Heart left ventricle (tissue), 13 donors: ENCODE data around the gene SLC10A6.

Experiments
- POLR2A ChIP-seq, 2 donors: fragments of 450-650 bp; IDR thresholded peaks; one replicate each; pipeline ENCODE4 v1.6.1; 2017; ENCODE audit warnings: antibody characterized with exemption in 2 of 2, mild to moderate bottlenecking in 2 of 2, moderate library complexity in 2 of 2
- TF ChIP-seq, protein P1 (sequence below), 12 donors: fragments of 200-600 bp; sonication (generic) in 4 of 12; IDR thresholded peaks; one replicate each; pipeline versions ENCODE4 v1.5.0 to v1.8.0; 2018 to 2022; ENCODE audit warnings: antibody characterized with exemption in 12 of 12, mild to moderate bottlenecking in 5 of 12
- donor health status: ischemic (EF 13 %, LVEDD 7.1; RV severe dilation, severe dysfunction).
- donor health status: DM: no; HTN: yes; CAD: no.
- donor health status: DM: no; HTN: no; CAD: no.
- donor health status: ischemic (EF 25% LVEDD 6.9; RV normal size, moderate dysfunction).
- donor health status: ischemic (EF 25% LVEDD 5.7; RV mildly dilated, moderate dysfunction).
- donor health status: ischemic (EF 35%, LVEDD 5.7; RV mildly dilated, moderate dysfunction).
- donor health status: nonischemic (EF 11% LVEDD 7.7; RV severe dilation, severe dysfunction).
- donor health status: DM: yes; HTN: yes; CAD: no.
- donor health status: PGD.
- donor health status: ischemic (EF 29% LVEDD 5.4; RV normal size, mild dysfunction).
- donor health status: nonischemic (EF 23%, LVEDD 6.1; RV moderate dilation, normal function).

DNA sequence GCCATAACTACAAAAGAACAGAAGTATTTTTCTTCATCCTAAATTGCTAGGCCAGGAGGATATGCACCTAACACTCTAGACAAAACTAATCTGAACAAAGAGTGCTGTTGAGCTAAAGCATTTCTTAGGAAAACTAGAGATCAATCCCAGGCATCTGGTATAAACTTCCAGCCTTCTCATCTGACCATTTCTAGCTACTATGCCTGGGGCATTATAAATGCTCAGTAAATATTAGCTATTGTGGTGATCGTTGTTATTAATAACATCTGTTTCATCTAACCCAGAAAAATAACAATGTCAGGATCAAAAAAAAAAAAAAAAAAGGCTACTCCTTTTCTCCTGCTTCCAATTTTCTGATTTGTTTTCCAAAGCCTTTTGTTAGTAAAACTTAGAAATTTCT is 7.7 kb upstream of the SLC10A6 start:
- TF ChIP-seq, protein P1, sequence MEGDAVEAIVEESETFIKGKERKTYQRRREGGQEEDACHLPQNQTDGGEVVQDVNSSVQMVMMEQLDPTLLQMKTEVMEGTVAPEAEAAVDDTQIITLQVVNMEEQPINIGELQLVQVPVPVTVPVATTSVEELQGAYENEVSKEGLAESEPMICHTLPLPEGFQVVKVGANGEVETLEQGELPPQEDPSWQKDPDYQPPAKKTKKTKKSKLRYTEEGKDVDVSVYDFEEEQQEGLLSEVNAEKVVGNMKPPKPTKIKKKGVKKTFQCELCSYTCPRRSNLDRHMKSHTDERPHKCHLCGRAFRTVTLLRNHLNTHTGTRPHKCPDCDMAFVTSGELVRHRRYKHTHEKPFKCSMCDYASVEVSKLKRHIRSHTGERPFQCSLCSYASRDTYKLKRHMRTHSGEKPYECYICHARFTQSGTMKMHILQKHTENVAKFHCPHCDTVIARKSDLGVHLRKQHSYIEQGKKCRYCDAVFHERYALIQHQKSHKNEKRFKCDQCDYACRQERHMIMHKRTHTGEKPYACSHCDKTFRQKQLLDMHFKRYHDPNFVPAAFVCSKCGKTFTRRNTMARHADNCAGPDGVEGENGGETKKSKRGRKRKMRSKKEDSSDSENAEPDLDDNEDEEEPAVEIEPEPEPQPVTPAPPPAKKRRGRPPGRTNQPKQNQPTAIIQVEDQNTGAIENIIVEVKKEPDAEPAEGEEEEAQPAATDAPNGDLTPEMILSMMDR (IDR thresholded peaks at IDR 0.05): no peak
- no peak for TF ChIP-seq POLR2A (IDR thresholded peaks at IDR 0.05)
